Measurements from ENCODE around the gene KRT83. TPM values are rescaled to one million over a fixed set of nuclear protein-coding genes. Genes with fewer than 3 reads are reported as not detected.

KRT83 gene
- total and polyA plus RNA-seq, 2 of the 13 experiments (the other 11 are each of a cell fraction or from before 2014, with no cell fraction given) = not detected

GRCh38 chr12:52350786-52351185 lies 29.6 kb upstream of the KRT83 start:
- no peak overlapping the region for H3K4me2 ChIP-seq (ENCODE audit: low read depth, low read length)
- H3K9ac ChIP-seq (ENCODE audit: insufficient read depth, low read depth, low read length) = no peak overlapping the region
- in situ Hi-C loops (cut with HindIII; ENCODE audit: extremely low pct_ligation_motif_present, low pct_unique_long_range_greater_than_20kb) (no loop called here), intact Hi-C loops (cut with micrococcal nuclease; ENCODE audit: unreplicated experiment) (loop anchor here (5.0 kb wide), 1 partner anchor 408 kb away; no protein-coding TSS in a partner anchor)
- FAIRE-seq = no peak
- H3K9me3 ChIP-seq (ENCODE audit: low read length) = no peaks in the 10 kb centered on the region
- H3K27me3 ChIP-seq (ENCODE audit: control insufficient read depth in 1 of 2, insufficient read depth in 2 of 2, low read length in 2 of 2) = peaks cover 0 to 33% of the 10 kb centered on the region in 2 experiments; a peak in 4 of 5 replicates
- H2AFZ ChIP-seq (ENCODE audit: low read length) = no peak overlapping the region
- no TSS peak for BruUV-seq (replicated peaks)
- 26% methylated on average over 4 of the region's 5 CpGs for WGBS (ENCODE audit: low lambda C conversion rate)
- H3K4me1 ChIP-seq (ENCODE audit: insufficient read depth, low read length) = peaks cover 10% of the 10 kb centered on the region
- TF ChIP-seq ZNF850 (CRISPR knock-in tag; conservative IDR thresholded peaks at IDR 0.05) = no peak
- TF ChIP-seq SKI (IDR thresholded peaks at IDR 0.05; ENCODE audit: partially characterized antibody) = no peak
- no peak for TF ChIP-seq ATM (IDR thresholded peaks at IDR 0.05; ENCODE audit: borderline replicate concordance)
- no peak for TF ChIP-seq HNRNPL (IDR thresholded peaks at IDR 0.05; ENCODE audit: low read depth, low read length)
- no peaks in the 10 kb centered on the region for H3K36me3 ChIP-seq (replicated peaks in 1 of 2; ENCODE audit: control insufficient read depth in 1 of 2, insufficient read depth in 2 of 2, low read length in 2 of 2)
- no peaks in the 10 kb centered on the region for H3K79me2 ChIP-seq (ENCODE audit: insufficient read depth, low read length)
- CTCF ChIA-PET (ENCODE audit: low intra/inter-chr PET ratio, low total read pairs) = no interaction called here
- no peaks in the 10 kb centered on the region for H4K20me1 ChIP-seq (ENCODE audit: insufficient read depth, low read length)
- H3K4me3 ChIP-seq (replicated peaks in 1 of 3; ENCODE audit: insufficient read depth in 1 of 3, low read depth in 2 of 3, low read length in 3 of 3) = no peak overlapping the region
- POLR2A ChIA-PET = no interaction called here
- no peak for ATAC-seq
- no peak overlapping the region for H3K27ac ChIP-seq (ENCODE audit: extremely low read length, insufficient read depth, low read length)
- no peak for DNase-seq (ENCODE audit: low spot score)

- Histone ChIP-seq H3K79me2 (ENCODE audit: insufficient read depth, low read length) (no peaks in the 10 kb centered on the region), H2AFZ (ENCODE audit: low read length) (no peak overlapping the region), H3K9ac (ENCODE audit: insufficient read depth, low read depth, low read length) (no peak overlapping the region), H3K27me3 (ENCODE audit: control insufficient read depth in 1 of 2, insufficient read depth in 2 of 2, low read length in 2 of 2) (peaks cover 0 to 33% of the 10 kb centered on the region in 2 experiments; a peak in 4 of 5 replicates), H3K4me1 (ENCODE audit: insufficient read depth, low read length) (peaks cover 10% of the 10 kb centered on the region), H3K4me2 (ENCODE audit: low read depth, low read length) (no peak overlapping the region), H3K4me3 (replicated peaks in 1 of 3; ENCODE audit: insufficient read depth in 1 of 3, low read depth in 2 of 3, low read length in 3 of 3) (no peak overlapping the region), H4K20me1 (ENCODE audit: insufficient read depth, low read length) (no peaks in the 10 kb centered on the region), H3K9me3 (ENCODE audit: low read length) (no peaks in the 10 kb centered on the region), H3K36me3 (replicated peaks in 1 of 2; ENCODE audit: control insufficient read depth in 1 of 2, insufficient read depth in 2 of 2, low read length in 2 of 2) (no peaks in the 10 kb centered on the region), H3K27ac (ENCODE audit: extremely low read length, insufficient read depth, low read length) (no peak overlapping the region)
- CTCF ChIA-PET (ENCODE audit: low intra/inter-chr PET ratio, low total read pairs) = no interaction called here
- ATAC-seq (no peak), FAIRE-seq (no peak), DNase-seq (ENCODE audit: low spot score) (no peak)
- POLR2A ChIA-PET = no interaction called here
- intact Hi-C loops (cut with micrococcal nuclease; ENCODE audit: unreplicated experiment) (loop anchor here (5.0 kb wide), 1 partner anchor 408 kb away; no protein-coding TSS in a partner anchor), in situ Hi-C loops (cut with HindIII; ENCODE audit: extremely low pct_ligation_motif_present, low pct_unique_long_range_greater_than_20kb) (no loop called here)
- 56% methylated on average over 5 of the region's 8 CpGs for WGBS (ENCODE audit: low lambda C conversion rate)
- BruUV-seq (replicated peaks) = no TSS peak
- TF ChIP-seq ZNF264 (CRISPR knock-in tag; IDR thresholded peaks at IDR 0.05) (no peak), CAMTA2 (CRISPR knock-in tag; IDR thresholded peaks at IDR 0.05; ENCODE audit: borderline replicate concordance) (no peak), CBX1 (IDR thresholded peaks at IDR 0.05; ENCODE audit: low read depth) (no peak), ISL2 (CRISPR knock-in tag; IDR thresholded peaks at IDR 0.05) (no peak), PRDM15 (CRISPR knock-in tag; IDR thresholded peaks at IDR 0.05) (no peak), HIC2 (CRISPR knock-in tag; IDR thresholded peaks at IDR 0.05; ENCODE audit: low read depth) (no peak), ZNF557 (CRISPR knock-in tag; IDR thresholded peaks at IDR 0.05) (no peak), ZC3H13 (CRISPR knock-in tag; IDR thresholded peaks at IDR 0.05) (no peak), SP140L (CRISPR knock-in tag; IDR thresholded peaks at IDR 0.05; ENCODE audit: borderline replicate concordance) (no peak), ZNF12 (CRISPR knock-in tag; IDR thresholded peaks at IDR 0.05) (no peak)
These were observed 28.9 kb upstream of the KRT83 start for GRCh38 chr12:52350021-52350620.

Measured in HepG2 (cell line).